Astrocyte of the cerebellum (primary cell): ENCODE measurements around the gene MYG1.

ENCODE experiments used
- DNase-seq: peaks from one replicate; pipeline ENCODE4 v3.0.0-alpha.2; 2011; ENCODE audit warnings: low read depth
- H3K4me3 ChIP-seq: 2 replicates; pipeline ENCODE4 v1.5.1; 2011; ENCODE audit warnings: mild to moderate bottlenecking, low read depth, low read length, moderate library complexity
- in situ Hi-C: cut with HindIII; loops from 2 replicates; pipeline ENCODE4 v1.10.0; 2017; ENCODE audit warnings: low sequenced_read_pairs
- TF ChIP-seq, protein P1 (sequence below): IDR thresholded peaks from 2 replicates; pipeline ENCODE4 v1.5.1; 2012; ENCODE audit warnings: low read length, low read depth, moderate library complexity, mild to moderate bottlenecking; ENCODE audit errors: missing control alignments

Gene MYG1, protein sequence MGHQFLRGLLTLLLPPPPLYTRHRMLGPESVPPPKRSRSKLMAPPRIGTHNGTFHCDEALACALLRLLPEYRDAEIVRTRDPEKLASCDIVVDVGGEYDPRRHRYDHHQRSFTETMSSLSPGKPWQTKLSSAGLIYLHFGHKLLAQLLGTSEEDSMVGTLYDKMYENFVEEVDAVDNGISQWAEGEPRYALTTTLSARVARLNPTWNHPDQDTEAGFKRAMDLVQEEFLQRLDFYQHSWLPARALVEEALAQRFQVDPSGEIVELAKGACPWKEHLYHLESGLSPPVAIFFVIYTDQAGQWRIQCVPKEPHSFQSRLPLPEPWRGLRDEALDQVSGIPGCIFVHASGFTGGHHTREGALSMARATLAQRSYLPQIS

DNA sequence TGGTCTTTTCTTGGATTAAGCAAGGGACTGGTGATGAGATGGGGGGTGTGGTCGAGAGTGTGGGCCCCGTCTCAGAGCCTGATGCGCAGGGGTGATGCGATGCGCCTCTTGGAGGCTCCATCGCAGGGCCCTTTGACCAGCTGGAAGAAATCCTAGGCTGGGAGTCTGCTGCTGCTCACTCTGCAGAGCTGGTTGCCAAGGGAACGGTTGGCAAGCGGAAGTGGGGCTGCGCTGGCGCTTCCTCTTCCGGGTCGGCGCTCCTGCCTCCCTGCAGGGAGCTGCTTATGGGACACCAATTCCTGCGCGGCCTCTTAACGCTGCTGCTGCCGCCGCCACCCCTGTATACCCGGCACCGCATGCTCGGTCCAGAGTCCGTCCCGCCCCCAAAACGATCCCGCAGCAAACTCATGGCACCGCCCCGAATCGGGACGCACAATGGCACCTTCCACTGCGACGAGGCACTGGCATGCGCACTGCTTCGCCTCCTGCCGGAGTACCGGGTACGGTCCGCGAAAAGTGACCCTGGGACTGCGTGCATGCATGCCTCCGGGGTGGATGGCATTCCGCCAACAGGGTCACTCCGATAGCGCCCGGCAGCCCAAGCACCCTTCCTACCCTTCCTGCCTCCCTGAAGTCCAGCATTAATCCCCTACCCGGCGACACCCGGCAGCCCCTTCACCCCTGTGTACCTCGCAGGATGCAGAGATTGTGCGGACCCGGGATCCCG lies at the start of gene MYG1:
Gene MYG1, plus strand, starts transcription at position 242 of the 727 bp plus-strand sequence. Its CDS starts 43 bp downstream, at position 285.
- TF ChIP-seq, protein P1, sequence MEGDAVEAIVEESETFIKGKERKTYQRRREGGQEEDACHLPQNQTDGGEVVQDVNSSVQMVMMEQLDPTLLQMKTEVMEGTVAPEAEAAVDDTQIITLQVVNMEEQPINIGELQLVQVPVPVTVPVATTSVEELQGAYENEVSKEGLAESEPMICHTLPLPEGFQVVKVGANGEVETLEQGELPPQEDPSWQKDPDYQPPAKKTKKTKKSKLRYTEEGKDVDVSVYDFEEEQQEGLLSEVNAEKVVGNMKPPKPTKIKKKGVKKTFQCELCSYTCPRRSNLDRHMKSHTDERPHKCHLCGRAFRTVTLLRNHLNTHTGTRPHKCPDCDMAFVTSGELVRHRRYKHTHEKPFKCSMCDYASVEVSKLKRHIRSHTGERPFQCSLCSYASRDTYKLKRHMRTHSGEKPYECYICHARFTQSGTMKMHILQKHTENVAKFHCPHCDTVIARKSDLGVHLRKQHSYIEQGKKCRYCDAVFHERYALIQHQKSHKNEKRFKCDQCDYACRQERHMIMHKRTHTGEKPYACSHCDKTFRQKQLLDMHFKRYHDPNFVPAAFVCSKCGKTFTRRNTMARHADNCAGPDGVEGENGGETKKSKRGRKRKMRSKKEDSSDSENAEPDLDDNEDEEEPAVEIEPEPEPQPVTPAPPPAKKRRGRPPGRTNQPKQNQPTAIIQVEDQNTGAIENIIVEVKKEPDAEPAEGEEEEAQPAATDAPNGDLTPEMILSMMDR = peak; percentile 29
- in situ Hi-C loops = loop anchor here (5.0 kb wide), 1 partner anchor 127 kb away; no protein-coding TSS in a partner anchor
- DNase-seq = peak; percentile 57

DNA sequence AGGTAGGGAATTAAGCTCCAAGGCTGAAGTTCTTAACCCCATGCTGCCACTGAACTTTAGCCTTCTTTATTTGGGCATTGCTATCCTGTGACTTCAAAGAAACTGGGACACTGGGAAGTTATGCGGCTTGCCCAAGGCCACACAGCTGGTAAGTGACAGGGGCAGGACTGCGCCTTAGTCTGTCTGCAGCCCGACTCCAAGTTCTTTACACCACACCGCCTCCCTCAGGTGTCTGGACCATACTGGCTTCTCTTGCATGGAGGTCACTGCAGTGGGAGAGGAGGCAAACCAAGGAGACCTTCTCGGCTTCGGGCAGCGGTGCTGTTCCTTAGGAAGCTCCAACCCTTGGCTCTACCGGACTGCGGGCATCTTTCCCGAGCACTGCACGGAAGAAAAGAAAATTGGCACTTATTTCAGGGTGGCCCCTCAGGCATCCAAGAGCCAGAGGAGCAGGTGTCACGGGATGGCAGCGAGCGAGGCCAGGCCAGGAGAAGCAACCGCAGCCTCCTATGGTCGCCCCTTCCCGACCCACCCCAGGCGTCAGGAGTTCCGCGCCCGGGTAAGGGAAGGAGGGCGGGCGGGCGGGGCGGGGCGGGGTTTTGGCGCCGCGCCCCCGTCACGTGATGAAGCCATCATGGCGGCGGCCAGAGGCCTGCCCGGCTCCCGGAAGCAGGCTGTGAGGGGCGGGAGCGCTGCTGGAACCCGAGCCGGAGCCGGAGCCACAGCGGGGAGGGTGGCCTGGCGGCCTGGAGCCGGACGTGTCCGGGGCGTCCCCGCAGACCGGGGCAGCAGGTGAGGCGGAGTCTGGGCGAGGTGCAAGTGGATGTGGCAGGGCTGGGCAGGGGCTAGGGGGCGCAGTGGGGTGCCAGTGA lies 47.8 kb upstream of the MYG1 start:
- DNase-seq = peak; percentile 18
- TF ChIP-seq, protein P1 = peak; percentile 32
- H3K4me3 ChIP-seq = peak overlapping the region; percentile 81
- in situ Hi-C loops = no loop called here

More for the DNA sequence above, at the start of gene MYG1:
- peak within 1 kb of the TSS; percentile 93 for H3K4me3 ChIP-seq

DNA sequence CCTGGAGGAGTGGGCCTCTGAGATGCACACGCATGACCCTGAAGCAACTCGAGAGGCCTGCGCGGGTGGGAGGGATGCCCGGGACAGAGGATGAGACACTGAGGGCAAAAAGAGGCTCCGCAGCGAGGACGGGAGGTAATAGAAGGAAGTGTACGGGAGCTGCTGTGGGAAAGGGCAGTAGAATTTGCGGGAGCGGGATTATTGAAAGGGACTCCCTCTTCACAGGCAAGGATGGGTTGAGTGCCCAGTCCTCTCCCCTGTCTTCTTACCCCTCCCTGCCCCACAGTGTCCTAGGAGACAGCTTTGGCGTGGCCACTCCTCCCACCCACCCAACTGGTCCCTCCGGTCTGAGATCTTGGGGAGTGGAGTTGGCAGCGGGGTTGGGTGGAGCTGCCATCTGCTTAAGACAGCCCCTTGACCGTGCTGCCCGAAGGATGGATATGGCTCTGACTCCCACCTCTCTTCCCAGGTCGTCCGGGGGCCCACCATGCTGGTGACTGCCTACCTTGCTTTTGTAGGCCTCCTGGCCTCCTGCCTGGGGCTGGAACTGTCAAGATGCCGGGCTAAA lies 47.1 kb upstream of the MYG1 start:
- in situ Hi-C loops = no loop called here
- DNase-seq = no peak
- H3K4me3 ChIP-seq = peak overlapping the region; percentile 81
- TF ChIP-seq, protein P1 = no peak

DNA sequence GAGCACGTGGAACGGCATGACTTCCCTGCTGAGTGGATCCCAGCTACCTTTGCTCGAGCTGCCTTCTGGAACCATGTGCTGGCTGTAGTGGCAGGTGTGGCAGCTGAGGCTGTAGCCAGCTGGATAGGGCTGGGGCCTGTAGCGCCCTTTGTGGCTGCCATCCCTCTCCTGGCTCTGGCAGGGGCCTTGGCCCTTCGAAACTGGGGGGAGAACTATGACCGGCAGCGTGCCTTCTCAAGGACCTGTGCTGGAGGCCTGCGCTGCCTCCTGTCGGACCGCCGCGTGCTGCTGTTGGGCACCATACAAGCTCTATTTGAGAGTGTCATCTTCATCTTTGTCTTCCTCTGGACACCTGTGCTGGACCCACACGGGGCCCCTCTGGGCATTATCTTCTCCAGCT lies 46.2 kb upstream of the MYG1 start:
- DNase-seq = no peak
- in situ Hi-C loops = no loop called here
- no peak overlapping the region for H3K4me3 ChIP-seq
- TF ChIP-seq, protein P1 = no peak

DNA sequence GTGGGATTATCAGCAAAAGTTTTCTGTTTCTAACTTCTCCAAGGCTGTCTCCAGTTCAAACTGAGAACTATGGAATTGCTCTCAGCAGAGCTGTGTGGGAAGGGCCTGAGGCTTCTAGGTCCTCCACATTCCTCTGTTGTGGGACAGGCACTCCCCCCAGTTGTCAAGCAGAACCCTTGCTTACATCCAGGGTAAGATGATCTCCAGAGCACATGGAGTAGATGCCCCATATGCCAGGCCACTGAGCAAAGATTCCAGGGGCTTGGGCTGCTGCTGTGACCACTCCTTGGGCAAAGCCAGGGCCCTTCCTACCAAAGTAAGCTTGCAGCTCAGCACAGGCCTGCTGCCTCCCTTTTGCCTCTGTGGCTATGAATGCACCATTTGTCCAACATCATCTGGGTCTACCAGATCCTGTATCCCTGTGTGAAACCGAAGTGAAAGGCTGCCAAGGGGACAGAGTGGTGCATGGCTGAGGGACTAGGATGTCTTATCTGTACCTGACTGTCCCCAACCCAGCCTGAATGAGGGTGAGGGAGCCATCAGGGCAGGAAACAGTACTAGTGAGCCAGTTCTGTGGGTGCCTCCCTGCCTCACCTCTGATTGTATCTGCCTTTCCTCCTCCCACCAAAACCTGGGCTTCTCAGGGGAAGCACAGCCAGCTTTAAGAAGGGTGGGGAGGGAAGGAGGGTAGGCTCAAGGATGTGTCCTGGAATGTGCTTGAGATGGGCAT lies 44.5 kb upstream of the MYG1 start:
- DNase-seq = no peak
- no peak overlapping the region for H3K4me3 ChIP-seq
- TF ChIP-seq, protein P1 = no peak
- in situ Hi-C loops = no loop called here
